ENCODE results near the gene RESF1. TPM values are rescaled to one million over a fixed set of nuclear protein-coding genes. Genes with fewer than 3 reads are reported as not detected.

The RESF1 gene
- polyA plus RNA-seq, 3 donors = 26.8 to 82.9 (median 32.7) TPM

DNA sequence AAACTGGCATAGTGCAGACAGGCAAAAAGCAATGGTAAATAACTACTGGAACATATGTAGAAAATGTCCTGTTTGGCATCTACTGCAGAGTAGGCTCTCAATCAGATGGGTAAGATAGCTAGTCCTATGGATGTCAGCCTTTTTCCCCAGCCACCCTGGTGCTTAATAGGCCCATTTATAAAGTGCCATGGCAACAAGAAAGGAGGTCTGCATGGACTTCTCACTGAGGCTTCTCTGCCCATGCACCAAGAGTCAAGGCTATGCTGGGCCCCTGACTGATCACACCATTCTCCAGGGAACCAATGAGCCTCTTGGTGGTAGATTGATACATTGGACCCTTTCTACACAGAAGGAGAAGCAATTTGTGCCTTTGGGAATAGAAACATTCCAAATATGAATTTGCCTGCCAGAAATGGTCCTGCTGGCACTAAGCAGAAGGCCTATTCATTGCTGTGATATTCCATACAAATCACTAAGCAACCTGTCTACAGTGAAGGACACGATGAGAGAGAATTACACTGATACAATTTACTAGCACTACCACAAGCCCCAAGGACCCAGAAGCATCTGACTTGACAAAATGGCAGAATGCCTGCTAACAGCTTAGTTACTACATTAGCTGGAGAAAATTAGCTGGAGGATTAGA lies 43.8 kb downstream of the RESF1 start:
- Histone ChIP-seq H3K27ac (ENCODE audit: low read depth in 1 of 2, low read length in 2 of 2) (no peak overlapping the region), H3K79me2 (ENCODE audit: insufficient read depth, low read length) (no peaks in the 10 kb centered on the region), H3K4me2 (replicated peaks; ENCODE audit: extremely low read depth, low read length, poor library complexity, severe bottlenecking) (no peak overlapping the region), H3K27me3 (ENCODE audit: control insufficient read depth in 2 of 2, insufficient read depth in 2 of 2, low read length in 2 of 2) (no peaks in the 10 kb centered on the region), H3K9ac (ENCODE audit: insufficient read depth, low read length, poor library complexity, severe bottlenecking) (no peak overlapping the region), H3K4me3 (replicated peaks in 1 of 3; ENCODE audit: low read depth in 2 of 3, low read length in 3 of 3) (no peak overlapping the region), H2AFZ (ENCODE audit: insufficient read depth, low read depth, low read length, poor library complexity, severe bottlenecking) (no peak overlapping the region), H3K36me3 (replicated peaks in 1 of 2; ENCODE audit: control insufficient read depth in 1 of 2, insufficient read depth in 2 of 2, low read length in 2 of 2) (peaks cover 13 to 32% of the 10 kb centered on the region in 2 donors), H3K9me3 (replicated peaks in 1 of 2; ENCODE audit: control insufficient read depth in 1 of 2, insufficient read depth in 1 of 2, low read length in 2 of 2) (no peaks in the 10 kb centered on the region), H4K20me1 (ENCODE audit: insufficient read depth, low read length) (no peaks in the 10 kb centered on the region), H3K4me1 (ENCODE audit: control insufficient read depth in 1 of 2, insufficient read depth in 2 of 2, low read length in 2 of 2) (no peaks in the 10 kb centered on the region)
- H3K36me3 Mint-ChIP-seq = peaks cover 14 to 37% of the 10 kb centered on the region in 2 donors
- H3K4me3 Mint-ChIP-seq = no peak overlapping the region
- no peaks in the 10 kb centered on the region for H3K27me3 Mint-ChIP-seq (ENCODE audit: low read depth in 3 of 3)
- no CpG with 5 or more reads among the region's 1 CpG for WGBS (ENCODE audit: insufficient coverage)
- H3K9me3 Mint-ChIP-seq = peaks cover 0 to 3% (median 2%) of the 10 kb centered on the region in 7 donors
- peak overlapping the region in 1 of 7 donors; percentile 23 for H3K27ac Mint-ChIP-seq
- intact Hi-C loops (cut with micrococcal nuclease) = no loop called here
- TF ChIP-seq, protein P1, sequence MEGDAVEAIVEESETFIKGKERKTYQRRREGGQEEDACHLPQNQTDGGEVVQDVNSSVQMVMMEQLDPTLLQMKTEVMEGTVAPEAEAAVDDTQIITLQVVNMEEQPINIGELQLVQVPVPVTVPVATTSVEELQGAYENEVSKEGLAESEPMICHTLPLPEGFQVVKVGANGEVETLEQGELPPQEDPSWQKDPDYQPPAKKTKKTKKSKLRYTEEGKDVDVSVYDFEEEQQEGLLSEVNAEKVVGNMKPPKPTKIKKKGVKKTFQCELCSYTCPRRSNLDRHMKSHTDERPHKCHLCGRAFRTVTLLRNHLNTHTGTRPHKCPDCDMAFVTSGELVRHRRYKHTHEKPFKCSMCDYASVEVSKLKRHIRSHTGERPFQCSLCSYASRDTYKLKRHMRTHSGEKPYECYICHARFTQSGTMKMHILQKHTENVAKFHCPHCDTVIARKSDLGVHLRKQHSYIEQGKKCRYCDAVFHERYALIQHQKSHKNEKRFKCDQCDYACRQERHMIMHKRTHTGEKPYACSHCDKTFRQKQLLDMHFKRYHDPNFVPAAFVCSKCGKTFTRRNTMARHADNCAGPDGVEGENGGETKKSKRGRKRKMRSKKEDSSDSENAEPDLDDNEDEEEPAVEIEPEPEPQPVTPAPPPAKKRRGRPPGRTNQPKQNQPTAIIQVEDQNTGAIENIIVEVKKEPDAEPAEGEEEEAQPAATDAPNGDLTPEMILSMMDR (IDR thresholded peaks at IDR 0.05) = no peak
- no peaks in the 10 kb centered on the region for H3K4me1 Mint-ChIP-seq
- DNase-seq = no peak

DNA sequence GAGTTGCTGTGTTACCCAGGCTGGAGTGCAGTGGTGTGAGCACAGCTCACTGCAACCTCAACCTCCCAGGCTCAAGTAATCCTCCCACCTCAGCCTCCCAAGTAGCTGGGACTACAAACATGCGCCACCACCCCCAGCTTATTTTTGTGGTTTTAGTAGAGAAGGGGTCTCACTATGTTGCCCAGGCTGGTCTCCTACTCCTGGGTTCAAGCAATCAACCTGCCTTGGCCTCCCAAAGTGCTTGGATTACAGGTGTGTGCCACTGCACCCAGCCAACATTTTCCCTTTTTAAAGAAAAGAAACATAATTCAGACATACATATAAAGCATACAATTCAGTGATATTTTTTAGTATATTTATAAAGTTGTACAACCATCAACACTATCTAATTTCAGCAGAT lies 44.4 kb downstream of the RESF1 start:
- peaks cover 12 to 31% of the 10 kb centered on the region in 2 donors for H3K36me3 Mint-ChIP-seq
- intact Hi-C loops (cut with micrococcal nuclease) = no loop called here
- no CpG with 5 or more reads among the region's 1 CpG for WGBS (ENCODE audit: insufficient coverage)

More for the DNA sequence above, 44.4 kb downstream of the RESF1 start:
- H3K27me3 ChIP-seq (ENCODE audit: control insufficient read depth in 2 of 2, insufficient read depth in 2 of 2, low read length in 2 of 2) = no peaks in the 10 kb centered on the region
- H3K4me3 ChIP-seq (replicated peaks in 1 of 3; ENCODE audit: low read depth in 2 of 3, low read length in 3 of 3) = no peak overlapping the region
- H3K27ac ChIP-seq (ENCODE audit: low read depth in 1 of 2, low read length in 2 of 2) = no peak overlapping the region
- no peak for DNase-seq
- H2AFZ ChIP-seq (ENCODE audit: insufficient read depth, low read depth, low read length, poor library complexity, severe bottlenecking) = no peak overlapping the region
- no peaks in the 10 kb centered on the region for H3K4me1 ChIP-seq (ENCODE audit: control insufficient read depth in 1 of 2, insufficient read depth in 2 of 2, low read length in 2 of 2)
- no peak overlapping the region for H3K4me3 Mint-ChIP-seq
- peaks cover 0 to 3% (median 0%) of the 10 kb centered on the region in 7 donors for H3K9me3 Mint-ChIP-seq
- no peaks in the 10 kb centered on the region for H3K79me2 ChIP-seq (ENCODE audit: insufficient read depth, low read length)
- no peaks in the 10 kb centered on the region for H3K4me1 Mint-ChIP-seq
- no peak overlapping the region for H3K4me2 ChIP-seq (replicated peaks; ENCODE audit: extremely low read depth, low read length, poor library complexity, severe bottlenecking)
- H4K20me1 ChIP-seq (ENCODE audit: insufficient read depth, low read length) = no peaks in the 10 kb centered on the region
- TF ChIP-seq, protein P1 (IDR thresholded peaks at IDR 0.05) = no peak
- H3K9me3 ChIP-seq (replicated peaks in 1 of 2; ENCODE audit: control insufficient read depth in 1 of 2, insufficient read depth in 1 of 2, low read length in 2 of 2) = no peaks in the 10 kb centered on the region
- no peaks in the 10 kb centered on the region for H3K27me3 Mint-ChIP-seq (ENCODE audit: low read depth in 3 of 3)
- H3K36me3 ChIP-seq (replicated peaks in 1 of 2; ENCODE audit: control insufficient read depth in 1 of 2, insufficient read depth in 2 of 2, low read length in 2 of 2) = peaks cover 8 to 26% of the 10 kb centered on the region in 2 donors
- H3K9ac ChIP-seq (ENCODE audit: insufficient read depth, low read length, poor library complexity, severe bottlenecking) = no peak overlapping the region
- peak overlapping the region in 1 of 7 donors; percentile 86 for H3K27ac Mint-ChIP-seq
